Forelimb muscle (tissue), 1 donor: ENCODE results near the gene RNASEH1. TPM values are rescaled to one million over a fixed set of nuclear protein-coding genes. Genes with fewer than 3 reads are reported as not detected.

ENCODE experiments used
- DNase-seq: peaks from one replicate; pipeline ENCODE4 v3.0.0-alpha.2; 2013; ENCODE audit warnings: low read depth
- polyA plus RNA-seq: library from polyadenylated mRNA; unstranded; fragments of 120-200 nt; gene quantifications from one replicate; pipeline ENCODE4 v1.2.1, GENCODE V29; 2013; ENCODE audit not compliant: insufficient read length

The RNASEH1 gene
- polyA plus RNA-seq, 1 donor: 18.5 TPM

GRCh38 chr2:3553946-3554345 is 4.2 kb downstream of the RNASEH1 start:
- no peak for DNase-seq

GRCh38 chr2:3547915-3548314 is 10.2 kb downstream of the RNASEH1 start:
- no peak for DNase-seq

- no peak for DNase-seq
Measured at GRCh38 chr2:3545788-3546478, 12.2 kb downstream of the RNASEH1 start.

GRCh38 chr2:3543023-3543683 is 15.0 kb downstream of the RNASEH1 start:
- DNase-seq: no peak

GRCh38 chr2:3542107-3542506 is 16.0 kb downstream of the RNASEH1 start:
- DNase-seq: no peak

DNA sequence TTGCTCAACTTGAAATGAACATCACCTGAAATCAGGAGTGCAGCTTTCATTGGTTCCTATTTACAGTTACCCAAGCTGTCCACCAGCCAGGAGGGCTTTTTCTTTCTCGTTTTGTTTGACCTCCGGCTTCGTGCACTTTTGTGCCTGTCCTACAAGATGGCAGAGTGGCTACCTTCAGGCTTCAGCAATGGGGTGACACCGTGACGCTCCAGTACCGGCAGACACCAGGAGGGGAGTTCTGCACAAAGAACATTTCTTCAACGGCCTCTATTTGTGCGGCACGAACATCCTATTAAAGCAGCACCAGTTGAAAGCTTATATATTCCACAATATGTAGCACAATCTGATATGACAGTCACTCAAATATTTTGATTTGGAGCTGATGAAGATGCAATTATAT is 18.3 kb downstream of the RNASEH1 start:
- DNase-seq: no peak

- DNase-seq: no peak
Measured at GRCh38 chr2:3536682-3537632, 21.2 kb downstream of the RNASEH1 start.

- peak; percentile 55 for DNase-seq
Measured at GRCh38 chr2:3535794-3536681, 22.1 kb downstream of the RNASEH1 start.

GRCh38 chr2:3535467-3535793 is 22.7 kb downstream of the RNASEH1 start:
- no peak for DNase-seq

- DNase-seq: no peak
Measured at GRCh38 chr2:3534251-3534814, 23.8 kb downstream of the RNASEH1 start.

DNA sequence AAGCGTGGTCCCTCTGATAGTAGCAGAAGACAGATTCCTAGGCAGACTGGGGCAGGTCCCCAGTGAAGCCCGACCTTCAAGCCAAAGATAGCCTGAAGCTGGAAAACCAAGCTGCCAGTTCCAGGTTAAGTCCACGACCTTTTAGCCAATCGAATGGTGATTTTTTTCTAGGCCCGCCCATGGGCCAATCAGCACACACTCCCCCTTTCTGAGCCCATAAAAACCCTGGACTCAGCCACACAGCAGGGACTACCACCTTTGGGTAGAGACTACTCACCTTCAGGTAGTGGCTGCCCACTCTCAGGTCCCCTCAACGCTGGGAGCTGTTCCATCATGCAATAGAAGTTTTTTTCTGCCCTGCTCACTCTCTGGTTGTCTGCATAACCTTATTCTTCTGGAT is 24.3 kb downstream of the RNASEH1 start:
- no peak for DNase-seq

DNA sequence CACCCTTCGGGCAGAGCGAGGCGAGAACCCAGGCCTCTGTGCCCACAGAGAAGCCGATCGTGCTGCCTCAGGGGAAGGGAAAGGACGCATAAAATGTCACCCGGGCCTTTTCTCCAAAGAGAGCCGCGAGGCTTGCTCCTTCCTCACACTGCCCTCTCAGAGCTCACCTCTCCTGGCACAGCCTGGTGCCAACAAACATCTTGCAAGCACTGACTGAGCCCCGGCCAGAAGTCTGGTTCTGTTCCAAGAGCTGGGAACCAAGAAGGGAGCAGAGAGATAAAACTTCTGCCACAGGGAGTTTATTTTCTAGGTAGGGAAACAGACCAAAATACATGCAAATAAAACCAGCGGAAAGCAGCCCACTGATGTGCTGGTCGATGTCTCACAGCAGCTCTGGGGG is 25.2 kb downstream of the RNASEH1 start:
- no peak for DNase-seq

- no peak for DNase-seq
Measured at GRCh38 chr2:3529316-3530025, 28.7 kb downstream of the RNASEH1 start.

DNA sequence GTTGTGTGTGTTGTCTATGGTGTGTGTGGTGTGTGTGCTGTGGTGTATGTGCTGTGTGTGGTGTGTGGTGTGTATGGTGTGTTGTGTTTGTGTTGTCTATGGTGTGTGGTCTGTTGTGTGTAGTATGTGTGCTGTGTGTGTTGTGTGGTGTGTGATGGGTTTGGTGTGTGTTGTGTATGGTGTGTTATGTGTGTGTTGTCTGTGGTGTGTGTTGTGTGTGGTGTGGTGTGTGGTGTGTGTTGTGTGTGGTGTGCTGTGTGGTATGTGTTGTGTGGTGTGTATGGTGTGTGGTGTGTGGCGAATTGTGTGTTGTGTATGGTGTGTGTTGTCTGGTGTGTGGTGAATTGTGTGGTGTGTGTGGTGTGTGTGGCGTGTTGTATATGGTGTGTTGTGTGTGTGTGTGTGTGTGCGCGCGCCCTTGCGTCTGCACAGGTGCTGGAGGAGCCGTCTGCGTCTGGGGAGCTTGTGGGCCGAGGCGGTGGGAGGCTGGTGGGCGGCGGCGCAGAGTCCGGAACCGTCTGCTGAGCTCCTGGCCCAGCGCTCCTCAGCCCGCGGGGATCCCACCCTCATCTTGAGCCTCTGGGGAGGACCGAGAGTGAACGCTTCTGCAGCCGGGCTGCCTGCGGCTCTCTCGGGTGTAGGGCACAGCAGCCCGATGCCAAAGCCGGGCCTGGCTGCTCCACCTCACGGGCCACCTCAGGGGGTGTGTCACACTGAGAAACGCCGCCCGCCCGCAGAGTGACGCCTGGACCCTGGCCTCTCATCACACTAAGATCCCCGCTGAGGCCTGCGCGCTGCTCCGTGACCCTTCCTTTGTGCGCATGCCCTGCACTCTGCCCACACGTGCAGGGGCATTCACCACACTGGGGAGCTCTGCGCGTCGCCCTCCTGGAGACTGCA is 30.0 kb downstream of the RNASEH1 start:
- no peak for DNase-seq

- DNase-seq: no peak
Measured at GRCh38 chr2:3526871-3527270, 31.3 kb downstream of the RNASEH1 start.

DNA sequence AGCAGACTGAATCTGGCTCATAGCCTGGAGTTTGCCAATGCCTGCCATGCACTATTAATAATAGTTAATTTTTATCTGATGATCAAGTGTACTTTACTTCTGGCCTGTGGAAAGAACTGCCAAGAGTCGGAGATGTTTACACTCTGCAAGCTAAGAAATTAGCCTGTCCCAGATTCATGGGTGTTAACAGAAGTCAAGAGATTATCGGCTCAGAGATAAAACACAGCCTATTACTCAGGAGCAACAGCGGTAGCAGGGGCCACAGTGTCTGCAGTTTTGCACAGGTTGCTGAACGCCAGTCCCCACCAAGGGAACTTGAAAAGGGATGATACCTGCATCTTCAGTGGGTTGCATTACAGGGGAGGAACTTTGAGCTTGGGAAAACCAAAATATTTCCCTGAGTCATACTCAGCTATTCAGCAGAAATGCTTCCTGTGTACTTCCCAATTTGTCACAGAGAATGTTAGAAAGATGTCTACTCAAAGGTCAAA is 34.5 kb downstream of the RNASEH1 start:
- DNase-seq: no peak

DNA sequence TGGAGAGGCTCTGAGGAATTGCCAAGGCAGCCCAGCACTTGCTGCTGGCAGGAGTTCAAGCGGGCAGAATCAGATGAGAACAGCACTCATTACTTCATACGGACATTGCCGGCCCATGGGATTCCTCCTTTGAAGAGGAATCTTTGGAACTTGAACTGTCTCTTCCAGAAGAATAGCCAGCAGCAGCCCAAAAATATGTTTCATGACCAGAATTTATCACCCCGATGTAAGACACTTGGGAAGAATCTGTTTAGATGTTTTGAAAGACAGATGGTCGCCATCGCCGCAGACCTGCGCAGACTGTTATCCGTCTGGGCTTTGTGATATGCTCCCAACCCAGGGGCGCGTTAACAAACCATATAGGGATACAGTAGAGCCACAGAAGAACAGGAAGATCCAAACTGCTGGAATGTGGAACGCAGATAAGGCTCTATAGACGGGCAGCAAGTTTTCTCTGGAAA is 35.1 kb downstream of the RNASEH1 start:
- no peak for DNase-seq

- no peak for DNase-seq
Measured at GRCh38 chr2:3520591-3520990, 37.5 kb downstream of the RNASEH1 start.
